ENCODE data around the gene LPIN1. TPM values are rescaled to one million over a fixed set of nuclear protein-coding genes. Genes with fewer than 3 reads are reported as not detected.

Gene LPIN1
- total RNA-seq, 4 donors from 2014 or later, result 55.2 to 77.0 (median 72.8) TPM

DNA sequence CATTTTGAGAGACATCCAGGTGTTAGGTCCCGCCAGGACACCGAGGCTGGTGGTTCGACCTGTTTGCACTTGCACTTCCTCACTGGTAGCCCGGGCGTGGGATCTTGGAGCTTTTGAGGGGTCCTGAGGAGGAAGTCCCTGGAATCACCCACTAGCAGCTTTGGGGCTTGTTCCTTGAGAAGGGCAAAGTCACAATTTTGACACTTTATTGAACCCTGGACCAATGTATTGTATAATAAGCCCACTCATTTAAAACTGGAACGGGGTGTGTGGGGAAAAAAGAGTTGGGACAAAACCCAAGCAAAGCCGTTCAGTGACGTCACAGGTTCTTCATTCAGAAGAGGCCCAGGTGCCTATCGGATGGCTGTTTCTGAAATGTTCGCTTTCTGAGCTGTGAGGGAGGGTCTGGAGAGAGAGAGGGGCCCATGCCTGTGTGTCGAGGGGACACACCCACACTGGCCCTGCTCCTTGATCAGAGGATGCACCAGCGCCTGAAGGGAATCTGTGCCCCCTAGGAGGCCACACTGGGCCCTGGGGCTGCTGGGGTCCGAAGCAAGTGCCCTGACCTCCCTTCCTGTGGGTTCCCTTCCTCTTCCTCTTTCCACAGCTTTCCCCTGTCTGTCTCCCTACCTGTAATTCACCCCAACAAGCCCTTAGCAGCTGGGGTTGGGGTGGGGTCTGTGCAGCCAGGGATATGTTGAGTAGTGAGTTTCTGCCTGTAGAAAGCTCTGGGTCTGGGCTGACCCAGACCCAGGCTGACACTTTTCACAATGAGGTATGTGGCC is 2.6 kb downstream of the LPIN1 start:
- TF ChIP-seq EP300 (IDR thresholded peaks at IDR 0.05), result no peak
- TF ChIP-seq POLR2AphosphoS5 (IDR thresholded peaks at IDR 0.05), result no peak
- no peak for TF ChIP-seq POLR2A (IDR thresholded peaks at IDR 0.05; ENCODE audit: low read depth)
- TF ChIP-seq, protein P1, sequence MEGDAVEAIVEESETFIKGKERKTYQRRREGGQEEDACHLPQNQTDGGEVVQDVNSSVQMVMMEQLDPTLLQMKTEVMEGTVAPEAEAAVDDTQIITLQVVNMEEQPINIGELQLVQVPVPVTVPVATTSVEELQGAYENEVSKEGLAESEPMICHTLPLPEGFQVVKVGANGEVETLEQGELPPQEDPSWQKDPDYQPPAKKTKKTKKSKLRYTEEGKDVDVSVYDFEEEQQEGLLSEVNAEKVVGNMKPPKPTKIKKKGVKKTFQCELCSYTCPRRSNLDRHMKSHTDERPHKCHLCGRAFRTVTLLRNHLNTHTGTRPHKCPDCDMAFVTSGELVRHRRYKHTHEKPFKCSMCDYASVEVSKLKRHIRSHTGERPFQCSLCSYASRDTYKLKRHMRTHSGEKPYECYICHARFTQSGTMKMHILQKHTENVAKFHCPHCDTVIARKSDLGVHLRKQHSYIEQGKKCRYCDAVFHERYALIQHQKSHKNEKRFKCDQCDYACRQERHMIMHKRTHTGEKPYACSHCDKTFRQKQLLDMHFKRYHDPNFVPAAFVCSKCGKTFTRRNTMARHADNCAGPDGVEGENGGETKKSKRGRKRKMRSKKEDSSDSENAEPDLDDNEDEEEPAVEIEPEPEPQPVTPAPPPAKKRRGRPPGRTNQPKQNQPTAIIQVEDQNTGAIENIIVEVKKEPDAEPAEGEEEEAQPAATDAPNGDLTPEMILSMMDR (IDR thresholded peaks at IDR 0.05), result no peak

DNA sequence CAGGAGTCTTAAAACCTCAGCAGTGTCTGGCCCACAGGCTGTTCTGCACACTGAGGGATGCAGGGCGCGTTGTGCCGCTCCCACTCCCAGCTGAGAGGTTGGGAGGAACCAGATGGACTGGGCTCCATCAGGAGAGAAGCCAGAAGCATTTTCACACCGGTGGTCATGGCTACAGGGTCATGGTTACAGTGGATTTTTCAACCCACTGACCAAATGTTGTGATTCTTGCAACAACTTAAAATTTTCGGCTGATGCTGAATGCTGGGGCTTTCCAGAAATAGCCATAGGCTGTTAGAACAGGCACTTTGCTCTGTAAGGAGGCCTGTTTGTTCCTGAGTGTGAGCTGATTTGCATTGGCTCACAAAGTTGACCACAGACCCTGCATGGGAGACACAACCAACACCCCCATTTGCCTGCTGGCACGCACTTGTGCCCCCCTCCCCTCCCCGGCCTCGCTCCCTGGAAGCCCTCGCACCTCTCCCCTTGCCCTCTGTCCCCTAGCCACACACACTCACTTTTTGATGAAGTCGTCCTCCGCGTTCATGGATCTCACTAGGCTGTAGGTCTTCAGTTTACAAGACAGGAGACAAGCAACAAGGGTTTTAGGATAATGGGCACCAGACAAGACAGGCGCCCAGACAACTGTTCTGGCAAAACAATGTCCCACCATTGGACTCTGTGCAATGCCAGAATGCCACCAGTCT is 3.4 kb downstream of the LPIN1 start:
- DNase-seq (ENCODE audit: extremely low spot score), result no peak
- TF ChIP-seq, protein P1 (IDR thresholded peaks at IDR 0.05), result no peak
- TF ChIP-seq EP300 (IDR thresholded peaks at IDR 0.05), result no peak
- no peak for TF ChIP-seq POLR2AphosphoS5 (IDR thresholded peaks at IDR 0.05)
- no peak for TF ChIP-seq POLR2A (IDR thresholded peaks at IDR 0.05; ENCODE audit: low read depth)
- WGBS, result 80% methylated on average over 10 of the region's 13 CpGs
- intact Hi-C loops (cut with DNase I), result loop anchor here (5.0 kb wide), 1 partner anchor 57 kb away; no protein-coding TSS in a partner anchor
- H3K4me3 ChIP-seq, result no peak overlapping the region
- H3K27me3 ChIP-seq, result no peaks in the 10 kb centered on the region
- no peaks in the 10 kb centered on the region for H3K9me3 ChIP-seq
- peaks cover 70 to 88% (median 87%) of the 10 kb centered on the region in 4 donors for H3K4me1 ChIP-seq
- no peaks in the 10 kb centered on the region for H3K36me3 ChIP-seq
- H3K27ac ChIP-seq (replicated peaks in 1 of 4), result peak overlapping the region; percentile 56 to 95 (median 66)

More for the DNA sequence above, 2.6 kb downstream of the LPIN1 start:
- intact Hi-C loops (cut with DNase I), result loop anchor here (5.0 kb wide), 1 partner anchor 57 kb away; no protein-coding TSS in a partner anchor
- Histone ChIP-seq H3K27ac (replicated peaks in 1 of 4) (peak overlapping the region in 3 of 4 donors; percentile 56 to 95 (median 90)), H3K4me3 (peak overlapping the region in 3 of 4 donors; percentile 74 to 89 (median 84)), H3K27me3 (no peaks in the 10 kb centered on the region), H3K36me3 (no peaks in the 10 kb centered on the region), H3K4me1 (peaks cover 68 to 88% (median 87%) of the 10 kb centered on the region in 4 donors), H3K9me3 (no peaks in the 10 kb centered on the region)
- WGBS, result 77% methylated on average over 8 of the region's 13 CpGs
- DNase-seq (ENCODE audit: extremely low spot score), result no peak

DNA sequence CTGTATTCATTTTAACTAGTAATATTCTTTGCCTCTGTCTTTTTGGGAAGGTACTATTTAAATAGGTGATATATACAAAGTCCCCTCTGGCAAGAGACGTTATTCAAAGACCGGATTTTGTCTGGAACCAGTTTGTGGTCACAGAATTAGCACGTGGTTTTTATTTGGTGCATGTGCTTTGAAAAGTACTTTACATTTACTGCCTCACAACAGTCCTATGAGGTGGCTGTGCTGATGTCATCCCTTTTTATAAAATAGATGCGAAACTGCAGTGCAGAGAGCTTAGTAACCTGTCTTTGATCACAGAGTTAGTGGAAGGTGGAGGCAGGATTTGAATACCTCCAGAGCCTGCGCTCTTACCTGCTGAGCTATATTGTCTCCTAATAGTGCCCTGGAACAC is 4.0 kb downstream of the LPIN1 start:
- peak overlapping the region; percentile 56 to 95 (median 66) for H3K27ac ChIP-seq (replicated peaks in 1 of 4)
- no peaks in the 10 kb centered on the region for H3K27me3 ChIP-seq
- TF ChIP-seq EP300 (IDR thresholded peaks at IDR 0.05), result no peak
- TF ChIP-seq POLR2AphosphoS5 (IDR thresholded peaks at IDR 0.05), result no peak
- TF ChIP-seq POLR2A (IDR thresholded peaks at IDR 0.05; ENCODE audit: low read depth), result no peak
- TF ChIP-seq, protein P1 (IDR thresholded peaks at IDR 0.05), result no peak
- DNase-seq (ENCODE audit: extremely low spot score), result no peak
- 60% methylated on average over 5 of the region's 5 CpGs for WGBS
- H3K36me3 ChIP-seq, result no peaks in the 10 kb centered on the region
- H3K9me3 ChIP-seq, result no peaks in the 10 kb centered on the region
- no peak overlapping the region for H3K4me3 ChIP-seq
- peaks cover 65 to 87% (median 86%) of the 10 kb centered on the region in 4 donors for H3K4me1 ChIP-seq
- intact Hi-C loops (cut with DNase I), result no loop called here

DNA sequence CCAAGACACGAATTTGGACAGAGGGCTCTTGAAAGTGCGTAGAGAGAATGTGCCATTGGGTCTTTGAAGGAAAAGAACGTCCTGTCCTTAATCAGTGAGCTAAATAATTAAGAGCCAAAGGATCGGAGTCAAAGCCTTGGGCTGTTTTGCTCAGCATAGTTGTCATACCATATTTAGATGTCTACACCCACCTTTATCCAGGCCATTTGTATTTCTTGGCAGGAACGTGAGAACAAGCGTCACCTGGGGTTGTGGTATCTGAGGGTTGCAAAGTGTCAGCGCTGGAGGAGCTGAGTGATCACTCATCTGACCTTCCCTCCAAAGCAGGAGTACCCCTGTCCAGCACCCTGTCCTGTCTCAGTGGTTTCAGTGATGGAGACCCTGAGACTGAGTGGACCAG is 4.5 kb downstream of the LPIN1 start:
- Histone ChIP-seq H3K4me3 (no peak overlapping the region), H3K4me1 (peaks cover 60 to 86% (median 82%) of the 10 kb centered on the region in 4 donors), H3K36me3 (no peaks in the 10 kb centered on the region), H3K27me3 (no peaks in the 10 kb centered on the region), H3K27ac (replicated peaks in 1 of 4) (peak overlapping the region; percentile 56 to 95 (median 66)), H3K9me3 (no peaks in the 10 kb centered on the region)
- DNase-seq (ENCODE audit: extremely low spot score), result no peak
- TF ChIP-seq, protein P1 (IDR thresholded peaks at IDR 0.05), result no peak
- TF ChIP-seq POLR2AphosphoS5 (IDR thresholded peaks at IDR 0.05) (peak in 1 of 2 donors; percentile 63), POLR2A (IDR thresholded peaks at IDR 0.05; ENCODE audit: low read depth) (no peak), EP300 (IDR thresholded peaks at IDR 0.05) (peak; percentile 88)
- intact Hi-C loops (cut with DNase I), result no loop called here
- WGBS, result 48% methylated on average over 7 of the region's 7 CpGs

Measured in esophagus muscularis mucosa (tissue), 4 donors.